ENCODE results near the gene ARFGAP1.

GRCh38 chr20:63282946-63283345, 10.3 kb downstream of the ARFGAP1 start:
- no peak for TF ChIP-seq CTCF (IDR thresholded peaks at IDR 0.05)
- no peak for TF ChIP-seq EP300 (IDR thresholded peaks at IDR 0.05)
- TF ChIP-seq MYC (IDR thresholded peaks at IDR 0.05; ENCODE audit: borderline replicate concordance, low read length): no peak
- no peak for TF ChIP-seq CHD2 (IDR thresholded peaks at IDR 0.05; ENCODE audit: low read length, partially characterized antibody)
- no peak for TF ChIP-seq NPAS2 (CRISPR knock-in tag; IDR thresholded peaks at IDR 0.05; ENCODE audit: borderline replicate concordance)
- TF ChIP-seq, protein P1, sequence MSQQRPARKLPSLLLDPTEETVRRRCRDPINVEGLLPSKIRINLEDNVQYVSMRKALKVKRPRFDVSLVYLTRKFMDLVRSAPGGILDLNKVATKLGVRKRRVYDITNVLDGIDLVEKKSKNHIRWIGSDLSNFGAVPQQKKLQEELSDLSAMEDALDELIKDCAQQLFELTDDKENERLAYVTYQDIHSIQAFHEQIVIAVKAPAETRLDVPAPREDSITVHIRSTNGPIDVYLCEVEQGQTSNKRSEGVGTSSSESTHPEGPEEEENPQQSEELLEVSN (IDR thresholded peaks at IDR 0.05; ENCODE audit: borderline replicate concordance, low read depth): no peak
- TF ChIP-seq NR3C1 (IDR thresholded peaks at IDR 0.05): no peak
- no peak for TF ChIP-seq SREBF2 (IDR thresholded peaks at IDR 0.05)
- no peak for TF ChIP-seq CEBPB (IDR thresholded peaks at IDR 0.05)
